Thymus (tissue), 11 donors: ENCODE measurements around the gene WDR70. TPM values are rescaled to one million over a fixed set of nuclear protein-coding genes. Genes with fewer than 3 reads are reported as not detected.
"Not testable (repeated sequence)": the region's sequence is repeated elsewhere in the genome, so short reads cannot be mapped to it uniquely, and the experiment has no call there.

Experiments
- DNase-seq, 9 donors: peaks; one replicate each; pipeline ENCODE4 v3.0.0-alpha.2; 2013; ENCODE audit warnings: low spot score in 9 of 9, low read depth in 6 of 9, missing footprints in 1 of 9
- H3K27ac ChIP-seq, 2 donors: one replicate each; pipeline ENCODE4 v1.5.1; 2013; ENCODE audit warnings: control low read depth in 1 of 2, low read depth in 1 of 2, low read length in 1 of 2, mild to moderate bottlenecking in 1 of 2, moderate library complexity in 1 of 2
- H3K27me3 ChIP-seq, 2 donors: one replicate each; pipeline ENCODE4 v1.5.1; 2013; ENCODE audit warnings: low read length in 1 of 2; ENCODE audit not compliant: control insufficient read depth in 2 of 2, insufficient read depth in 1 of 2
- H3K36me3 ChIP-seq, 2 donors: one replicate each; pipeline ENCODE4 v1.5.1; 2013; ENCODE audit warnings: low read length in 1 of 2, mild to moderate bottlenecking in 1 of 2, moderate library complexity in 1 of 2; ENCODE audit not compliant: control insufficient read depth in 2 of 2, insufficient read depth in 2 of 2
- H3K4me1 ChIP-seq, 2 donors: one replicate each; pipeline ENCODE4 v1.5.1; 2013; ENCODE audit warnings: low read length in 2 of 2; ENCODE audit not compliant: control insufficient read depth in 2 of 2, insufficient read depth in 2 of 2
- H3K4me3 ChIP-seq, 2 donors: one replicate each; pipeline ENCODE4 v1.5.1; 2013; ENCODE audit warnings: low read length in 2 of 2, control low read depth in 1 of 2, mild to moderate bottlenecking in 1 of 2
- H3K9me3 ChIP-seq, 2 donors: one replicate each; pipeline ENCODE4 v1.5.1; 2013; ENCODE audit warnings: low read length in 1 of 2, mild to moderate bottlenecking in 1 of 2; ENCODE audit not compliant: control insufficient read depth in 2 of 2, insufficient read depth in 1 of 2
- WGBS: extraction: QIAGEN DNeasy Blood & Tissue Kit; methylation state at CpG from one replicate; pipeline ENCODE4 v1.1.7; 2013; 5-methylcytosine and 5-hydroxymethylcytosine counted together
- polyA plus RNA-seq: library from polyadenylated mRNA; stranded (reverse); fragments of 200-250 nt; gene quantifications from one replicate; pipeline ENCODE4 v1.2.3, GENCODE V29; 2013
- total RNA-seq: library from RNA; stranded (reverse); fragments of 120-200 nt; gene quantifications from one replicate; pipeline ENCODE4 v1.2.4, GENCODE V29; 2013
- donor health status: healthy.

WDR70 gene
- total and polyA plus RNA-seq, 2 donors, result 34.4 to 39.9 TPM

DNA sequence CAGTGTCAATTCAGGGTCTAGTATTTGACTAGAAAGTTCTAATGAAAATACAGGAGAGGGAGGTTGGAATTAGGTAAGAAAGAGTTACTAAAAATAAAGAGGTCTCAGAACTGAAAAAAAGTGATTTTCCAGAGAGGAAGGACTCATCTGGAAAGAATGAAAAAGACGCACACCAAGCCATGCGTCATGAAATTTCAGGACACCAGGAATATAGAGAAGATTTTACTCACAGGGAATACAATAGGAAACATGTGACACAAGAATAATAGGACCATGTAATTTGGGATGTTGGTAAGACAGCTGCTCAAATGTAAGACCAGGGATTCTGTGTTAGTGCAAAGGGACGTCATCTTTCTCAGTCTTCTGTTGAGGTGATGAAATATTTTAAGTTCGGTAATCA is 236.1 kb downstream of the WDR70 start:
- no peak for DNase-seq
- WGBS, result 97% methylated on average over 4 of the region's 4 CpGs
- Histone ChIP-seq H3K27ac (no peak overlapping the region), H3K4me3 (no peak overlapping the region), H3K36me3 (no peaks in the 10 kb centered on the region), H3K4me1 (no peaks in the 10 kb centered on the region), H3K27me3 (no peaks in the 10 kb centered on the region), H3K9me3 (no peaks in the 10 kb centered on the region)

- no peaks in the 10 kb centered on the region for H3K36me3 ChIP-seq
- no peak for DNase-seq
- H3K4me1 ChIP-seq, result no peaks in the 10 kb centered on the region
- no peaks in the 10 kb centered on the region for H3K27me3 ChIP-seq
- H3K9me3 ChIP-seq, result no peaks in the 10 kb centered on the region
- H3K27ac ChIP-seq, result no peak overlapping the region
- H3K4me3 ChIP-seq, result no peak overlapping the region
Measured at GRCh38 chr5:37619353-37619752, 240.2 kb downstream of the WDR70 start.

GRCh38 chr5:37622354-37622753 is 243.2 kb downstream of the WDR70 start:
- WGBS, result 100% methylated on average over 1 of the region's 2 CpGs
- H3K9me3 ChIP-seq, H3K4me1 ChIP-seq, DNase-seq, H3K4me3 ChIP-seq, H3K27ac ChIP-seq, H3K36me3 ChIP-seq, H3K27me3 ChIP-seq: not testable (repeated sequence)

- H3K9me3 ChIP-seq, result no peaks in the 10 kb centered on the region
- H3K4me1 ChIP-seq, result no peaks in the 10 kb centered on the region
- DNase-seq, result no peak
- no peak overlapping the region for H3K4me3 ChIP-seq
- H3K27ac ChIP-seq, result no peak overlapping the region
- WGBS, result 96% methylated on average over 3 of the region's 3 CpGs
- no peaks in the 10 kb centered on the region for H3K27me3 ChIP-seq
- peaks cover 0 to 4% of the 10 kb centered on the region in 2 donors for H3K36me3 ChIP-seq
Measured at GRCh38 chr5:37626266-37626665, 247.1 kb downstream of the WDR70 start.

DNA sequence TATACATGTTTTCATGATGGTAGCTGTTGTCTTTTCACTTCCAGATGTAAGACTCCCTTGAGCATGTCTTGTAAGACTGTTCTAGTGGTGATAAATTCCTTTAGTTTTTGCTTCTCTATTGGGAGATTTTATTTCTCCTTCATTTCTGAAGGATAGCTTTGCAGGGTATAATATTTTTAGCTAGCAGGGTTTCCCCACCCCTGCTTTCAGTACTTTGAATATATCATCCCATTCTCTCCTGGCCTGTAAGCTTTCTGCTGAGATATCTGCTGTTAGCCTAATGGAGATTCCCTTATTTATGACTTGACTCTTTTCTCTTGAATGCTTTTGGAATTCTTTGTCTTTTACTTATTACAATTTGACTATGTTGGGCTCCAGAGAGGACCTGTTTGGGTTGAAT is 249.8 kb downstream of the WDR70 start:
- Histone ChIP-seq H3K4me3 (no peak overlapping the region), H3K27me3 (no peaks in the 10 kb centered on the region), H3K9me3 (no peaks in the 10 kb centered on the region), H3K27ac (no peak overlapping the region), H3K36me3 (peaks cover 0 to 4% of the 10 kb centered on the region in 2 donors), H3K4me1 (no peaks in the 10 kb centered on the region)
- no peak for DNase-seq

GRCh38 chr5:37631939-37632338 is 252.8 kb downstream of the WDR70 start:
- DNase-seq, result no peak
- H3K4me1 ChIP-seq, result no peaks in the 10 kb centered on the region
- H3K4me3 ChIP-seq, result no peak overlapping the region
- H3K27ac ChIP-seq, result no peak overlapping the region
- WGBS, result 97% methylated on average over 3 of the region's 3 CpGs
- no peaks in the 10 kb centered on the region for H3K27me3 ChIP-seq
- no peaks in the 10 kb centered on the region for H3K9me3 ChIP-seq
- H3K36me3 ChIP-seq, result peaks cover 0 to 4% of the 10 kb centered on the region in 2 donors

GRCh38 chr5:37637165-37637845 is 258.2 kb downstream of the WDR70 start:
- Histone ChIP-seq H3K4me3 (no peak overlapping the region), H3K36me3 (no peaks in the 10 kb centered on the region), H3K27ac (no peak overlapping the region), H3K4me1 (no peaks in the 10 kb centered on the region), H3K27me3 (no peaks in the 10 kb centered on the region), H3K9me3 (no peaks in the 10 kb centered on the region)
- 98% methylated on average over 7 of the region's 7 CpGs for WGBS
- DNase-seq, result no peak

GRCh38 chr5:37638897-37639296 is 259.8 kb downstream of the WDR70 start:
- Histone ChIP-seq H3K9me3 (no peaks in the 10 kb centered on the region), H3K27ac (no peak overlapping the region), H3K4me1 (no peaks in the 10 kb centered on the region), H3K4me3 (no peak overlapping the region), H3K36me3 (no peaks in the 10 kb centered on the region), H3K27me3 (no peaks in the 10 kb centered on the region)
- WGBS, result 96% methylated on average over 1 of the region's 1 CpG
- DNase-seq, result no peak

DNA sequence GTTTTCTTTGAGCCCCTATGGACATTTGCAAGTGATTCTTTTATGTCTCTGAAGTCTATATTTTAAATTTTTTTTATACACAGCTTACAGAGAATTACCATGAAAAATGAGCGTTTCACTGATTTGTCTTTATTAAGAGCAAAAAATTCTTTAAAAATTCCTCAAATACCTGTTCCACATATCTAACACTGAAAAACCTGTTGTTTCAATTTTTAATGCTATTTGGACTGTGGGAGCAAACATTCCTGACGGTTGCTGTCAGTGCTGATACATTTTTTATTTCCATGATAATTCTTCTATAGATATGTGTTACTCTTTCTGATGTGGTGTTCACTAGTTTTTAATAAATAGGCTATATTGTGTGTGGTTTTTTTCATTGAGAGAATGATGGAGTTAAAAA is 261.0 kb downstream of the WDR70 start:
- DNase-seq, result no peak
- H3K27me3 ChIP-seq, result no peaks in the 10 kb centered on the region
- no peaks in the 10 kb centered on the region for H3K4me1 ChIP-seq
- no peak overlapping the region for H3K27ac ChIP-seq
- H3K4me3 ChIP-seq, result no peak overlapping the region
- 98% methylated on average over 2 of the region's 2 CpGs for WGBS
- H3K36me3 ChIP-seq, result no peaks in the 10 kb centered on the region
- no peaks in the 10 kb centered on the region for H3K9me3 ChIP-seq

- DNase-seq, result no peak
- H3K27ac ChIP-seq, result no peak overlapping the region
- 0% methylated on average over 1 of the region's 1 CpG for WGBS
Measured at GRCh38 chr5:37641933-37642332, 262.8 kb downstream of the WDR70 start.

More at GRCh38 chr5:37641933-37642332, 262.8 kb downstream of the WDR70 start:
- no peaks in the 10 kb centered on the region for H3K36me3 ChIP-seq
- H3K4me3 ChIP-seq, result no peak overlapping the region
- H3K9me3 ChIP-seq, result no peaks in the 10 kb centered on the region
- H3K4me1 ChIP-seq, result no peaks in the 10 kb centered on the region
- H3K27me3 ChIP-seq, result no peaks in the 10 kb centered on the region
